Measurements from ENCODE around the gene CNRIP1.

CNRIP1 gene

DNA sequence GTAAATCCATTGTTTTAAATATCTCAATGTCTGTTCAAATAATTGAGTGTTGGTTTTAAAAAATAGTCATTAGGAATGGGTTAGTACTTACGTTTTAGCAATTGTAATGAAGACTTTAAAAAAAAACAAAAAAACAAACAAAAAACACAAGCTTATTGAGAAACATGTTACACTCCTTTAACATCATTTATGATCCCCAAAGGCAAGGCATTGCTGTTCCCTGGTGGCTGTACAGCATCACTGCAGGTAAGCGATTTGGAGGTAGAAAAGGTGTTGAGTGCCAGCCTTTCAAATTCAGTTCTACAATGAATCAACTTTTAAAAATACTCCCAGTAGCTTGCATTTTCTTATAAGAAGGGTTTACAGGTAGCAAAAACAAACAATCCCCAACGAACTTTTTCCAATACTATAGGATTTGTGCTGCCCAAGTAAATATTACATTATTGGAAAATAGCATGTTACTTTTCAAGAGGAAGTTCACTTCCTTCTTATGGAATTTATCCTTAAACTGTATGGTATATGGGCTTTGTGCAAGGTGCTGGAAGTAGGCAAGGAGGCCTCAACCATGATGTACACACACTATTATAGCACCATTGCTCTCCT lies 27.5 kb downstream of the CNRIP1 start:
- DNase-seq: peak; percentile 11 to 47 (median 45)

GRCh38 chr2:68291314-68291713 lies 28.4 kb downstream of the CNRIP1 start:
- DNase-seq: no peak

- DNase-seq: peak; percentile 21 to 60 (median 32)
Measured at GRCh38 chr2:68290901-68291300, 28.8 kb downstream of the CNRIP1 start.

DNA sequence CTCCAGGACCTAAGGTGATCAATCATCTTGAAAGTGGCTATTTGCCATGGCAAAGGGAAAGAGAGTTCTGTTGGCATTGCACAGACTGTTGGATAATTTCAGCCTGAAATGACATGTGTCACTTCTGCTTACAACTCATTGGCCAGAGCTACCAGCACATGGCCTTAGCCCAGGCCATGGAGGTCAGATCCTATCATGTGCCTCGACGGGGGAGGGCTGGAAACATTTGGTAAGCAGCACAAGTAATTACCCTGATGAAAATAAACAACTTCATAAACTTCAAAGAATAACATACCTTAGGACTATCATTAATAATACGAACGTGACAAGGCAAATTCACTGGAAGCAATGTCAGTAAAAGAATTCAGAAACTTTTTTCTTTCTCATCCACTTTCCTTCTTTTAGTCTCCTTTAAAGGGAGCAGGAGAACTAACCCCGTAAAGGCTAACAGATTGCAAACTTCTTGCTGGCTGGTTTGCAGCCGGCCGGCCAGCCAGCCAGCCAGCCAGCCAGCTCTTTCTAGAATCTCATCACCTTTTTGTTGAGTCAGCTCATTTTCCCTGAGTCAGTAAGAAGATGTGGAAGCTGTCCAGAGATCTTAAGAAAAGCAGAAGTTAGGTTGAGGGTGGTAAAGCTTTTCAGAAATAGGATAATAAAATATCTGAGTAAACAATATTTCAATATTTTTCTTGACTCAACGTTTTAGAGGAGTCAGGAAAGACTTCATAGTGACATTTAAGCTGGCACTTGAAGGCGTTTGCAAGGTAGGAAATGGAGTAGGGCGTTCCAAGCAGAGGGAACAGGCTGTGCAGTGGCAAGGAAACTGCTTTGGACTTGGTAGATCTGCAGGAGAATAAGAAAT lies 31.9 kb downstream of the CNRIP1 start:
- DNase-seq: peak; percentile 76 to 97 (median 89)

GRCh38 chr2:68284896-68285295 lies 34.9 kb downstream of the CNRIP1 start:
- DNase-seq: peak; percentile 29 to 74 (median 70)

DNA sequence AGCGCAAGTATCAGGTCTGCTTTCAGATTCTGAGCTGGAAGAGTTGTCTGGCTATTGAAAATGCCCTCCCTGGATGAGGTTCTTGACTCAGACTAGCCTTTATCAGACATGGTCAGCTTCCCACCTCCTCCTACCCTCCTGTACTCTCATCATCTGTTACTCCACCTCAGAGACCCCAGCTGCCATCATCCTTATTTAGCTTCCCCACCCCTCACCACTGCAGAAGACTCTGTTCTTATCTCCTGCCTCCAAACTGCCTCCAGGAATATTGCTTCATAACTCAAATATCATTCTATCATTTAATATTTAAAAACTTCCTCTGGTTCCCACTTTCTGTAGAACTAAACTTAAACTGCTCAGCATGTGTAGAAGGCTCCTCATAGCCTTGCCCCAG lies 36.3 kb downstream of the CNRIP1 start:
- DNase-seq: no peak

GRCh38 chr2:68282811-68283418 lies 36.8 kb downstream of the CNRIP1 start:
- DNase-seq: peak; percentile 15 to 52 (median 36)

- peak; percentile 28 to 60 (median 50) for DNase-seq
Measured at GRCh38 chr2:68280796-68281195, 39.0 kb downstream of the CNRIP1 start.

DNA sequence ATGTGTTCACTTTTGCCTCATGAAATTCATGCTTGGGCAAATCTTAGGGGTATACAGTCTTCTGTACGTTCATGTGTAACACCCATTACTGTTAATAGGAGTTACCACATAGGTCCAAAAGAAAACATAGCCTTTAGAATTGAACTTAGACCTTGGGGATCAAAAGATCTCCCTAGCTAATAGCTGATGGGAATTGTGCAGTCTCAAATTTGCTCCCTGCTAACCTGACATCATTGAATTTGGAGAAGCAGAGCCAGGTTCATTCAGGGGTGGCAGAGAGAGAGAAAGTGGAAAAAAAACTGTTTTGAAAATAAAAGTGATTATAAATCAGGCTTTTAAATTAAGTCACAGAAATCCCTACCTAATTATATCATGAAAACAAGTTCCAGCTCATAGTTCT lies 39.4 kb downstream of the CNRIP1 start:
- no peak for DNase-seq

GRCh38 chr2:68279691-68280090 lies 40.1 kb downstream of the CNRIP1 start:
- DNase-seq: no peak

- no peak for DNase-seq
Measured at GRCh38 chr2:68278169-68278568, 41.6 kb downstream of the CNRIP1 start.

- no peak for DNase-seq
Measured at GRCh38 chr2:68274022-68274421, 45.7 kb downstream of the CNRIP1 start.

DNA sequence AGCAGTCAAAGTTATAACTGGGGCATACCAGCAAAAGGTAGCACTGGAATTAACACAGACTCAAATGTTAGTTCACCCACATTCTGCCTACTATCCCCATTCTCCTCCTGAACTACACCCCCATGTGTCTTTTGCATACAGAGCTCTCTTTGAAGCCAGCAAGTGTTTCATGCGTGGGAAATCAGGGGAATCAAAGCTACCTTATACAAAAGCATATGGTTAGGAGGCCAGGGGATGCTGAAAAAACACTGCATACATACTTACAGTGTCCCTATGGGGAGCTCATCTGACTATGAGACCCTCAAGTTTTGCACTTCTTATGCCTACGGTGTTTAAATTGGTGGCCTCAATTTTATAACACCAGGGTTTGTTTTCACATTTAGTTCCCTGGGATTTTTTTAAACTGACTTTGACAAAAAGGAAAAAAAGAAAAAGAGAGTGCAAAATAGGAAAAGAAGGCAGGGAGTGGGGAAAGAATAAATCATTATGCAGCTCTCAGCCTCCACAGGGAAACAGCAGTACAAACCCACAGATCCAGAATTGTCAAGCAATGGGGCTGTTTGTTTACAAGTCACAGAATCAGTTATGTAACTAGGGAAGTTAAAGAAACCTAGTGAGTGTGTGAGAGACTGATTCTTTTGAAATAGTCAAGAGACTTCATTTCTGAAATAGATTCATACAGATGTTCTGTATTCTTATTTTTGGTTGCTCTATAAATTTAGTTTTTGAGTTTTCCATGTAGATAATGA lies 47.3 kb downstream of the CNRIP1 start:
- DNase-seq: peak; percentile 61 to 90 (median 76)

DNA sequence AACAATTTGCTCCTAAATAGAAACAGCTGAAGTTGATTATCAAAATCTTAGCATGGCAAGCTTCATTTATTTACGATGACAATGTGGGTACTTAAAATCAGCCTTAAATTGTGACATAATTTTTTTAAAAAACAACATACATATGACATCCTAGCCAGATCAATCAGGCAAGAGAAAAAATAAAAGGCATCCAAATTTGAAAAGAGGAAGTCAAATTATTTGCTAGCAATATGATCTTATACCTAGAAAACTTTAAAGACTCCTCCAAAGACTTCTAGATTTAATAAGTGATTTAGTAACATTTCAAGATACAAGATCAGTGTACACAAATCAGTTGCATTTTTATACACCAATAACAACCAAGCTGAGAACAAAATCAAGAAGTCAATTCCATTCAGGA lies 53.1 kb downstream of the CNRIP1 start:
- DNase-seq: no peak

- no peak for DNase-seq
Measured at GRCh38 chr2:68263632-68264031, 56.1 kb downstream of the CNRIP1 start.

- DNase-seq: no peak
Measured at GRCh38 chr2:68258851-68259250, 60.9 kb downstream of the CNRIP1 start.

DNA sequence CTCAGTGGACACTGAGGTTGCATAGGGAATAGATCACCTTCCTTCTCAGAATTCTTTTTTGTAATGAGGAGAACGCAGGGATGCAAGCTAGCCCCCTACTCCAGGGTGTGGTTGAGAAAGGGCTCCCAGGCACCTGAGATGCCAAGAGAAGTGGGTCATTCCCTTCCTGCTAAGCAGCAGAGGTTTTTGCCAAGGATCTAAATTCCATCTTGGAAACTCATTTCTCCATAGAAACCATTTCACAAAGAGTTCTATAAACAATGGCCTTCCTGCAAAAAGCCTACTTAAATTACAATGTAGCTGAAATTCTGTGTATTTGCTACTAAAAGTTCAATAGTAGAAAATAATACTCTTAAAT lies 63.7 kb downstream of the CNRIP1 start:
- DNase-seq: no peak

DNA sequence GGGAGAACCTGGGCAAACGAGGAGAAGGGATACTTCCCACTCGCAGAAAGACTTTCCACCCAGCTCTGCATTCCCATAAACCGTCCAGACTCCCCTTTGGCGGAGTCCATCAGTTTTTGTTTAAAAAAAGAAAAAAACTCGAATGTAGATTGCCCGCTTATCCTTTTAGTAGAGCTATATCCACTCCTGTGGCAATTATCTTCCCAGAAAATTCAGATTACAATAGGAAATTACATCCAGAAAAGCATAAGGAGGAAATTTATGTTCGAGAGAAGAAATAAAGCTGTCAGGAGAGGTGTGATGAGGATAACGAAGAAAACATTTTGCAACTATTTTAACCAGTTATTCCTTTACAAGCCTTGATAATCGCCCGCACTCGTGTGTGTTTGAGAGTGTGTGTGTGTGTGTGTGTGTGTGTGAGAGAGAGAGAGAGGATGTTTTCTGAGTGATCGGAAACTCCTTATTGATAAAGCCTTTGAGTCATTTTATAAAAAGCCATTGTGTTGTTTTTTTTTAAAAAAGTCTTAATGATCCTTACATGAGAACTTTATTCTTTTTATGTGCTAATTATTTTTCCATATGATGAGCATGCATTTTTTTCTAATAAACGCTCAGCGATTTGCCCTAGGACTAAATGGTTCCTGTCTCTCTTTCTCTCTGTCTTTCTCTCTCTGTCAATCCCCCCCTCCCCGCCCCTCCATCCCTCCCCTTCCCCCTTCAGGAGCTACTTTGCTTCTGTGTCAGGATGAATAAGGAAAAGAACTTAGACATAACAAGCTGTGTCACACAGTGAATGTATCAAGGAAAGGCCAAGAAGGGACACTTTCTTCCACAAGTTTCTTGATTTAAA lies 66.3 kb downstream of the CNRIP1 start:
- peak in 3 of 4 experiments; percentile 6 to 39 (median 34) for DNase-seq

GRCh38 chr2:68252400-68253218 lies 67.1 kb downstream of the CNRIP1 start, which contains the start of gene PPP3R1:
PPP3R1 (minus strand) TSS chr2:68252532; CDS start chr2:68252127, 405 bp downstream.
- peak; percentile 98 to 99 (median 98) for DNase-seq

- peak in 3 of 4 experiments; percentile 37 to 61 (median 46) for DNase-seq
Measured at GRCh38 chr2:68251855-68252399, 67.8 kb downstream of the CNRIP1 start.
